Measurements from ENCODE around the gene KIF11.
"Not testable (repeated sequence)": the region's sequence is repeated elsewhere in the genome, so short reads cannot be mapped to it uniquely, and the experiment has no call there.

The KIF11 gene

DNA sequence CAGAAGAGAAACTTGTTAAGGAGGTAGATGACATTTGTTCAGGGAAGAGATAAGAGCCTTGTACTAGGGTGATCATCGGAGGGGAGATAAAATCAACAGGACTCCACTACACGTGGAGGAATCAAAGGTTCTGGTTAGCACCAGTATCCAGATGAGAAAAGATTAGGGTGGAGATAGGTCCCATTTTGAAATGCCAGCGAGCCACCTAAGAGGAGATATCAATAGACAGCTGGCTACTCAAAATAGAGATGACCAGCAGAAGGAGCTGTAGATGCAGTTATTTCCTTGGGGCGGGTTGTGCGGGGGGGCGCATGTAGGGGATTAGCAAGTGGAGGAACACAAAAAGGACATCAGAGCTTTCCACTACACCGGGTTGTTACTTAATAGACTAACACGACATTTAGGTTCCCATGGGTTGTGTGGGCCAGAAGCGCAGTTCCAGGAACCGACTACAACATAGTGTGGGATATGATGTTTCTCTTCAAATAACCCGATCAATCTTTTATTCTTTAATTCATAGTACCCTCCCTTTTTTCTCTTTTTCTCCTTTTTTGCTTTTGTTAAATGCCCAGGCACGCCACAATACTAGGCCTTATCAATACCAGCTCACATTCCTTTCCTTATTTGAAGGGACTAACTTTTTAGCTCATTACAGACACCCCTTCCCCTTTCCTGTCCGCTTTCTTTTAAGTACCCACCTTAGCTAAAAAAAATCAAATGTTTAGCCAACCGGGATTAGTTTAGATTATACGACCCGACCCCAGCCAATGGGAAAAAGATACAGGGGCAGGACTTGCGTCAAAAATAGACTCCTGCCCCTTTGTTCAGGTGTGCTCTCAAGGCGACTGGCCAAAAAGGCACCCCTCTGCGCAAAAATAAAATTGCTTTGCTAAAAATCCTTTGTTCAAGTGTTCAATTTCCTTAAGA, 2.0 kb upstream of the KIF11 start:
- DNase-seq (ENCODE audit: low spot score), result peak; percentile 67

DNA sequence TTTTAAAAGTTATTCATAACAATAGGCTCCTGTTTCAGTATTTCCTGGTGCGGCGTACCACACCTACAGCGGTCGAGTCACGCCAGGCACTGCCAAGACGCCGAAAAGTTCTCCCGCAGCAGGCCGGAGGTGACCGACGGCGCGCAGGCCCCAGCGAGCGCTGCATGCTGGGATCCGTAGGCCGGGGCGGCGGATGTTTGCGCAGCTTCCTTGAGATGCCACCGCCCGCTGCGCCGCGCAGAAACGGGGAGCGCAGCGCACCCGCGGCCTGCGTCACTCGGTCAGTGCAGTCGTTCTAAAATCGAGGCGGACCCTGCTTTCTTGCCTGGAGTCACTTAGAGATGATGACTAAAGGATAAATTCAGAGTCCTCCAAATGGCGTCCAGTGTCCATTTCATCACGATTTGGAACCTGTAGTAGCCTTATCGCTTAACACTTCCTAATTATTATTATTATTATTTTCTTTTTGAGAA, 1.3 kb upstream of the KIF11 start:
- DNase-seq (ENCODE audit: low spot score), result peak; percentile 89

DNA sequence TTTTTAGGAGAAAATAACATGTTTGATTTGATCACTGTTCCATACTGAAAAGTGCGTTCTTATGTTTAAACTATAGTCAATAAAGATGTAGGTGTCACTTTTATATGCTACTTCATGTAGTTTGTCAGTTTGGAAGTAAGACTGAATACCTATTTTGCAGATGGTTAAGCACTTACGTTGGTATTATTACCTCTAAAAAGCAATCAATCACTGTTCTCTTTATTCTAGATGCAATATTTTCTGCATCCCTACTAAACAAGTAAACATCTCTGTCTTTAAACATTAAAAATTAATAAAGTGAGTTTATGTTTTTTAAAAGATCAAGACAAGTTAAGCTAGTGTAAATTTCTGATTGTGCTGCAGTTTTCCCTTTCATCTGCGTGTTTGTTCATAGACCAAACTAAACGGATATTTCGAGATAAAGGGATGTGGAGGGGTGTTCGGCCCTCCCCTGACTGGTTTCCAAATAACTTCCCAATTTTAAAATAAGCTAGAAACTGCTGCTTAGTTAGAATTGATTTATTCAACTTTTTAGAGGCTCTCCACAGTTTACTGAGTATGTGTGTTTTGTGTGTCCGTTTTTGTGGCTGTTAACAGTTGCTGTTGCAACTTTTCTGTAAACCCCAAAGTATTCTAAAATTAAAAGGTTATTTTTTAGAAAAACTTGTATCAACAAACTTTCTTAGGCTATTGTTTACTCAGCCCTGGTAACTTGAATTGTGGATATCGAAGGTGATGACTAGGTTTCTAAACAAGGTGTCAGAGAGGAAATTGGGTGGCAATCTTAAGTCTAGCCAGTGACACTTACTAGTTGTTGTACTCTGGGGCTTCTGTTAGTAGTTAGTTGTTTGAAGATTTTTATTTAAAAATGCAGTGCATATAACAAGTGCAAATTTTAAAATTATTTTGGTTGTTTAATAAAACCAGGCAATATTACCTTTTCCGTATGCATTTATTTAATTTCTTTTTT, 974 bp downstream of the KIF11 start:
- no peak for DNase-seq (ENCODE audit: low spot score)

DNA sequence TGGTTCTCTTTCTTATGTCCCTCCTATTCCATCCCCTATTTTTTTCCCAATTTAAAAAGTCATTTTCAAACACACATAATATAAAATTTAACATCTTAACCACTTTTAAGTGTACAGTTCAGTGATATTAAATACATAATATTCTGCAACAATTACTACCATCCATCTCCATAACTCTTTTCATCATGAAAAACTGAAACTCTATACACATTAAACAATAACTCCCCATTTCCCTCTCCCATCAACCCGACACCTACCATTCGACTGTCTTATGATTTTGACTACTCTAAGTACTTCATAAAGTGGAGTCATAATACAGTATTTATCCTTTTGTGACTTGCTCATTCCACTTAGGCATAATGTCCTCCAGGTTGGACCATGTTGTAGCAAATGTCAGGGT, 2.6 kb downstream of the KIF11 start:
- DNase-seq (ENCODE audit: low spot score), result no peak

DNA sequence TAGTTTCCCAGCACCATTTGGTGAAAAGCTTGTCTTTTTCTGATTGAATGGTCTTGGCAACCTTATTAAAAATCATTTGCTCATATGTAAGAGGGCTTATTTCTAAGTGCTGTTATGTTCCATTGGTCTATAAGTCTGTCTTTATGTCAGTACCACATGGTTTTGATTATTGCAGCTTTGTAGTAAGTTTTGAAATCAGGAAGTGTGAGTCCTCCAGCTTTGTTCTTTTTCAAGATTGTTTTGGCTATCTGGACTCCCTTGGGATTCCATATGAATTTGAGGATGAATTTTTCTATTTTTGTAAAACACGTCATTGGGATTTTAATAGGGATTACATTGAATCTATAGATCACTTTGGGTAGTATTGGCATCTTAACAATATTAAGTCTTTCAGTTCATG, 5.4 kb downstream of the KIF11 start:
- no peak for DNase-seq (ENCODE audit: low spot score)

DNA sequence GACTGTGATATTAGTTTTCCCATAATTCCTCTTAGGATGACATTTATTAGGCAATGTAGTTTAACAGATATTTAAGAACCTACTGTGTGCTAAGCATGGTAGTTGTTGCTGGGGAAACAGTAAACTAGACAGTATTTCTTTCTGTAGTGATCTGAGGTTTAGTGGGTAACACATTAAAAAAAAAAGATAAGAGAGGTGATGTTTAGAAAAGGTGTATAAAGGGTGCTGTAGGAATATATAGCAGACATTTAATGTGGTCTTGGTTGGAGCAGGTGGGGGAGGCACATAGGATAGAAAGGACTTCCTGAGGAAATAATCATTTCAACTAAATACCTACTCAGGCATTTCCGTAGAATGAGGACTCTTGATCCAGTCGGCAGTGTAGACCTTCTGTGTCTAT, 11.9 kb downstream of the KIF11 start:
- no peak for DNase-seq (ENCODE audit: low spot score)

DNA sequence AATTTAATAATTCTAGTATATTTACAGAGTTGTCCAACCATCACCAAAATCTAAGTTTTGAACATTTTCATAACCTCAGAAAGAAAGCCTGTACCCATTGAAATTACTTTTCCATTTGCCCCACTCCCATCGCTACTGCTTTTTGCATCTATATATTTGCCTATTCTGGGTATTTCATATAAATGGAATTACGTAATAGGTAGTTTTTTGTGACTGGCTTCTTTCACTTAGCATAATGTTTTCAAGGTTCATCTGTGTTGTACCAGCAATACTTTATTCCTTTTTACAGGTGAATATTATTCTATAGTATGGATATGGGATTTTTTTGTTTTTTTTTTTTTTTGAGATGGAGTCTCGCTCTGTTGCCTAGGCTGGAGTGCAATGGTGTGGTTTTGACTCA, 22.6 kb downstream of the KIF11 start:
- DNase-seq (ENCODE audit: low spot score), result no peak

DNA sequence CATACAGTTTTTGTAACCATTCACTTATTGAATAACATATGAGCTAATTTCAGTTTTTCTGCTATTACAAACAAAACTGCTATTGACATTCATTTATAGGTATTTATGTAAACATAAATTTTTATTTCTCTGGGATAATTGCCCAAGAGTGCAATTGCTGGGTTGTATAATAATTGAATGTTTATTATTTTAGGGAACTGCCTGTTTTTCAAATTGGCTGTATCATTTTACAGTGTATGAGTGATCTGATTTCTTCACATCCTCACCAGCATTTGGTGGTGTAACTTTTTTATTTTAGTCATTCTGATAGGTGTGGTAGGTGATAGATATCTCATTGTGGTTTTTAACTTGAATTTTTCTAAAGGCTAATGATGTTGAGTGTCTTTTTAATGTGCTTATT, 26.4 kb downstream of the KIF11 start:
- no peak for DNase-seq (ENCODE audit: low spot score)

DNA sequence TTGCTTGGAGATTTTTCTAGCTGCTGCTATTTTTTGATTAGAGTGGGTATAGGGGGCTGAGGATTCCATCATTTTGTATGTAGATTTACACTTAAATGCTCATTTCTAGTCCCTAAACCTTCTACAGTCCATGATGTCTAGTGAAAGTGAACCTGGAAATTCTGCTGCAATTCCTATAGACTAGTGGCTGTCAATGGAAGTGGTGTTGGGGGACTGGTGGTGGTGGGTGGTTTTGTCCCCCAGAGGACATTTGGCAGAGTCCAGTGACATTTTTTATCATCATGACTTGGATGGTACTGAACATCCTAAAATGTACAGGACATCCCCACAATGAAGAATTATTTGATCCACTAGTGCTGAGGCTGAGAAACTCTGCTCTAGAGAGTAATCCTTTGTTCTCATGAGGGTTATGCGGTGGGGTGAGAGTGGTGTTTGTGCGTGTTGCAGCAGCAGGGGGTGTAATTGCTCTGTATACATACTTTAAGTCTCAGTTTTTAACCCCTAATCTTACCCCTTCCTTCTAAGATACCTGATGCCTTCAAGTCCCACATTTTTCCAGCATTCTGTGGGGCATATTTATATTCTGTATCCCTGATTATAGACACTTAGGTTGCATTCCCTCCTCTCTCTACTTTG, 35.0 kb downstream of the KIF11 start:
- DNase-seq (ENCODE audit: low spot score), result no peak

DNA sequence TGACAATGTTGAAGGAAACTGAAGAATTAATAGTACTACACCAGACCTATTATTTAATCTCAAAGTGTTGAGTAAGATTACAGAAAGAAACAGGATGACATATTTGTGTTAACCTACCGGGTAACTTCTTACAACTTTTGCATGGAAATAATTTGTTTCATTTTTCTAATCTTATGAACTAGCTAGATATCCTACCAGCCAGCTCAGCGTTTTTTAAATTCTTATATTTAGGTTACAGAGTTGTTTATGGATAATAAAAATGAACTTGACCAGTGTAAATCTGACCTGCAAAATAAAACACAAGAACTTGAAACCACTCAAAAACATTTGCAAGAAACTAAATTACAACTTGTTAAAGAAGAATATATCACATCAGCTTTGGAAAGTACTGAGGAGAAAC, 37.0 kb downstream of the KIF11 start:
- DNase-seq (ENCODE audit: low spot score), result no peak

DNA sequence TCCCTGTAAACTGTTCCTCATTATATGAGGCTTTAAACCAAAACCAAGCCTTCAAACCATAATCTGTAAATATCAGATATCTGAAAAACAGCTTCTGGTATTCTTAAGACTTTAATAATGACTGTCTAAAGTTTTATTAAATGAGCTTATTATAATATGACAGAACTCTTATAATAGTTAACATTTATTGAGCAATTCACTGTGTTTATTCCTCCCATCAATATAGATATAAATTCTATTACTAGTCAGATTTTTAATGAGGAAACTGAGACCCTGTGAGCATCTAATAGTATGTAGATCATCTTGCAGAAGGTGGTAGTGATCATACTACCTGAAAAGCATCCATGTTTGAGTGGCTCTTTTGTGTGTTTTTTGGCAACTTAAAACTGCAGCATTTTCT, 45.1 kb downstream of the KIF11 start:
- no peak for DNase-seq (ENCODE audit: low spot score)

DNA sequence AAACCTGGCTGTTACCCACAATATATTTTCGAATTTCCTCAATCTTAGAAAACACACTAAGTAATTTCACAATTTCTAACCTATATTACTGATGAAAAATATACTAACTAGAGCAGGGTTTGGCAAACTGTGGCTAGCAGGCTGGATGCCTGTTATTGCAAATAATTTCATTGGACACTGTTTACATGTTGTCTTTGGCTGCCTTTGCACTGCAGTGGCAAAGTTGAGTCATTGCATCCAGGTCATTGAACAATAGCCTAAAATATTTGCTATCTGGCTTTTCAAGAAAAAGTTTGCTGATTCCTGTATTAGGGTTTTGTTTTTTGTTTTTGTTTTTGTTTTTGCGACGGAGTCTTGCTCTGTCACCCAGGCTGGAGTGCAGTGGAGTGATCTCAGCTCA, 47.2 kb downstream of the KIF11 start:
- DNase-seq (ENCODE audit: low spot score), result no peak

DNA sequence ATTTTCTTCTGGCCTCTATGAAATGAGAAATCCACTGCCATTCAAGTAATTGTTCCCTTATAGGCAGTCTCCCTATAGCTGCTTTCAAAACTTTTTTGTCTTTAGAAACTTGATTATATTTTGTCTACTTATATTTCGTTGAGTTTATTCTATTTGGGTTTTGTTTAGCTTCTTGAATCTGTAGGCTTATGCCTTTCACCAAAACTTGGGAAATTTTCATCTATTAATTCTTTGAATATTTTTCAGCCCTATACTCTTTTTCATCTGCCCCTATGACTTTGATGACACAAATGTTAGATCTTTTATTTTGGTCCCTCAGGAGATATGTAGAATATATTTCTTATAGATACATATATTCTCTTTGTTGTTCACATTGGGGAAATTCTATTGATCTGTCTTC, 48.6 kb downstream of the KIF11 start:
- no peak for DNase-seq (ENCODE audit: low spot score)

DNA sequence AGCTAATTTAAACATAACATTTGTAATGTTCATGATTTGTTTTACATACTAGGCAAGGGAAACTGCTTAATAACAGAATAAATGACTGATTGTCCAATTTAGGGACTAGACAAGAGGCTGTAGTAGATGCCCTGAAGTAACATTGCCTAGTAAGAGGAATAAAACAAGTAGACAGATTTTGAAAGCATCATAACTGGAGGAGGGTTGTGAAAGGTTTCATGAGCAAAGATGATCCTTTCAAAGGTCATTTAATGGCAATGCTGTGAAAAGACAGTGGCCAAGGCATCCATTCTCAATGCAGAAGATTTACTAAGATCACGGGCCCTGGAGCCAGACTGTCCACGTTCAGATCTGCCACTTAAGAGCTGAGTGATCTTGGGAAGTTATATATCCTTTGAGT, 52.0 kb downstream of the KIF11 start:
- no peak for DNase-seq (ENCODE audit: low spot score)

DNA sequence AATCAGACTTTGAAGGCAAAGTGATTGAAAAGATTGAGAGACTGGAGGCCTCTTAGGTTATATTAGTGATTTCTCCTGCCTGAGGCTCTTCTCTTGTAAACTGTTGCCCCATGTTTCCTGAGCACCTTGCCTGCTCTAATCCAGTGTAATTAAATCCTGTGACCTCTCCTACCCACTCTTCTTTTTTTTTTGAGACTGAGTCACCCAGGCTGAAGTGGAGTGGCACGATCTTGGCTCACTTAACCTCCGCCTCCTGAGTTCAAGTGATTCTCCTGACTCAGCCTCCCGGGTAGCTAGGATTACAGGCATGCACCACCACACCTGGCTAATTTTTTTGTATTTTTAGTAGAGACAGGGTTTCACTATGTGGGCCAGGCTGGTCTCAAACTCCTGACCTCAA, 57.9 kb downstream of the KIF11 start:
- not testable (repeated sequence) for DNase-seq (ENCODE audit: low spot score)

DNA sequence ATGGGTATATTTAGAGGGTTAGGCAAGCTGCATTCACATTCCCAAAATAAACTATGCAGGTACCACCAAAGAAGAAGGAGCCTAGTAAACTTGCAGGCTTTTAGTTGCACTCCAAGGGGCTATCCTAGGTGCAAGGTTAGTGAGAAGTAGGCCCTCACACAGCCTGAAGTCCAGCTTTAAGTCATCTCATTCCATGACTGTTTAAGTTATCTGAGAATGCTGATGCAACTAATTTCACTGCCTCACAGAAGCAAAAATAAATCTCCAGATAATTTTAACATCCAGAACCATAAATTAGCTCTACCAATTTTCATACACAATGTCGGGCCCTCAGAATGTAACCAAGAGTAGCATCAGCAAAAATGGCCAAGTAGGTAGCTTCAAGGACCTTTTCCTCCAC, 62.5 kb downstream of the KIF11 start:
- DNase-seq (ENCODE audit: low spot score), result no peak

DNA sequence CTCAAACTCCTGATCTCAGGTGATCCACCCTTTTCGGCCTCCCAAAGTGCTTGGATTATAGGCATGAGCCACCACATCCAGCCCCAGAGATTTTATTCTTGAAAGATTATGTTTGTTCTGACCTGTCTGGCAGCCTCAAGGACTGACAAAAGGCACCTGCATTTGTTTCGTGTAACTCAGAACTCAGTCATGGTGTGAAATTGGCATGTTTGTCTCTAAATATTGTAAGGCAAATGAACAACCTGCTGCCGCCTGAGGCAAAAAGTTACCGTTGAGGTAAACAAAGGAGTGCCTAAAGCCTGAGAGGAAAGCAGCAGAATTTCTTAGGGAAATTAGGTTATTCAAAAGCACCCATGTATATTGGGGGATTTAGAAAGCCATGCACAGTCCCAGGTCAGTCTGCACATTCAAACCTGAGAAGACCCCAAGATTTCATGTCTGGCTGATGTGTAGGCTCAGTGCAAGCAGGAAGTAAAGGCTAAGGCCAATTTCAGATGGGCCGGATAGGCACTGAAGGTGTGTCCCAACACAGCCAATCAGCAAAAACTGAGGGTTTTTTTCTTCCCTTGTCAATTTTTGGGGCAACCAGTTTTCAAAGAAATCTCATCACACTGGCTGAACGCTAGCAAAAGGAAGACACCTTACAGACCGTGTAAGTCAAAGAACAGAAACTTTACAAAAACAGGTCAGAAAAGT, 63.5 kb downstream of the KIF11 start:
- DNase-seq (ENCODE audit: low spot score), result no peak

DNA sequence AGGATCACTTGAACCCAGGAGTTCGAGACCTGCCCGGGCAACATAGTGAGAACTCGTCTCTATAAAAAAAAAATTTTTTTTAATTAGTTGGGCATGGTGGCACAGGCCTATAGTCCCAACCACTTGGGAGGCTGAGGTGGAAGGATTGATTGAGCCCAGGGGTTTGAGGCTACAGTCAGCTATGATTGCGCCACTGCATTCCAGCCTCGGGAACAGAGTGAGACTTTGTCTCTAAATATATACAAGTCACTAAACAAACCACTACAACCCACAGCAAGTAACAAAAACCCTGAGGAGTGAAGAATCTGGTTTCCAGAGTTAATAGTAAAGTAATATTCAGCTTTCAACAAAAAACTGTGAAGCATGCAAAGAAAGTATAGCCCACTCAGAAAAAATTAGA, 64.1 kb downstream of the KIF11 start:
- no peak for DNase-seq (ENCODE audit: low spot score)

DNA sequence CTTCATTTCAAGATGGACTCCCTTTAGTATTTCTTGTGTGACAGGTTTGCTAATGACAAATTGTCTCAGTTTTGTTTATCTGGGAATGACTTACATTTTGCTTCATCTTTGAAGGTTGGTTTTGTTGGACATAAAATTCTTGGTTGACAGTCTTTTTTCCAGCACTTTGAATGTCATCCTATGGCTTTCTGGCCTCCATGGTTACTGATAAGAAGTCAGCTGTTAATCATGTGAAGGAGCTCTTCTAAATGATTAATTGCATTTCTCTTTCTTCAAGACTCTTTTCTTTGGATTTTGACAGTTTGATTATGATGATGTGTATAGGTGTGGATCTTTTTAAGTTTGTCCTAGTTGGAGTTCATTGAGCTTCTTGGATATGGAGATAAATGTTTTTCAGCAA, 69.9 kb downstream of the KIF11 start:
- no peak for DNase-seq (ENCODE audit: low spot score)

DNA sequence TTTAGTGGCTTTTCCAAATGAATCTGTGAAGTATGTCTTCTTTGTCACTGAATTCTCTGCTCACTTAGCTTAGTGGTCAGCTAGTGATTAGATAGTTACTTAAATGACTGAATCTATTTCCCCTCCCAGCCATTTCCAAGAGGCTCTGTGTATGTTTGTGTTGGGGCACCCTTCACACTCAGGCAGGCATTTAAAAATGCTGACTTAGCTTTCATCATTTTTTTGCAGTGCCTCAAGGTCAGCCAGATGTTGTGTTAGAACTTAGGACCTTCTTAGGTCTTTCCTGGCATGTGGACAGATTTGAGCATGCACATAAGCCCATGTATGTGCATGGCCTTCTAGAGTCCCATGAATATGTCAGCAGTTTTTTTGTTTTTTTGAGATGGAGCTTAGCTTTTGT, 71.4 kb downstream of the KIF11 start:
- DNase-seq (ENCODE audit: low spot score), result no peak

DNA sequence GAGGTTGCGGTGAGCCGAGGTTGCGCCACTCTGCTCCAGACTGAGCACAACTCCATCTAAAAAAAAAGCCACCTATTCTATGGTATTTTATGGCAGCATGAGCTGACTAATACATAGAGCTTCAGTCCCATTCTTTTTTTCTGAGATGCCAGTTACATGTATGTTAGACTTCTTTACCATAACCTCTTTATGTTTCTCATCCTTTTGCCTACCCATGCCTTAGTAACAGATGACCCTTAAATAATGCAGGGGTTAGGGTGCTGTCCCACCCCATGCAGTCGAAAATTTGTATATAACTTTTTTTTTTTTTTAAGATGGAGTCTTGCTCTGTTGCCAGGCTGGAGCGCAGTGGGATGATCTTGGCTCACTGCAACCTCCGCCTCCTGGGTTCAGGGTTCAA, 74.1 kb downstream of the KIF11 start:
- DNase-seq (ENCODE audit: low spot score), result no peak

DNA sequence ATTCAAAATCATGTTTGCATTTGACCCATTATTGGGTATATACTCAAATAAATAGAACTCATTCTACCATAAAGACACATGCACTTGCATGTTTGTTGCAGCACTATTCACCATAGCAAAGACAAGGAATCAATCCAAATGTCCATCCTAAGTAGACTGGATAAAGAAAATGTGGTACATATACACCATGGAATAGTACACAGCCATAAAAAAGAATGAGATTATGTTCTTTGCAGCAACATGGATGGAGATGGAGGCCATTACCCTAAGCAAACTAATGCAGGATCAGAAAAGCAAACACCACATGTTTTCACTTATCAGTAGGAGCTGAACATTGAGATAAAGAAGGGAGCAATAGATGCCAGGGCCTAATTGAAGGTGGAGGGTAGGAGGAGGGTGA, 84.8 kb downstream of the KIF11 start:
- no peak for DNase-seq (ENCODE audit: low spot score)
